ENCODE measurements around the gene CHD9.
"Not testable (repeated sequence)": the region's sequence is repeated elsewhere in the genome, so short reads cannot be mapped to it uniquely, and the experiment has no call there.

CHD9 gene

GRCh38 chr16:53131363-53132071, 76.7 kb downstream of the CHD9 start:
- DNase-seq (ENCODE audit: low read depth): peak; percentile 53

GRCh38 chr16:53132406-53132805, 77.6 kb downstream of the CHD9 start:
- DNase-seq (ENCODE audit: low read depth): no peak

DNA sequence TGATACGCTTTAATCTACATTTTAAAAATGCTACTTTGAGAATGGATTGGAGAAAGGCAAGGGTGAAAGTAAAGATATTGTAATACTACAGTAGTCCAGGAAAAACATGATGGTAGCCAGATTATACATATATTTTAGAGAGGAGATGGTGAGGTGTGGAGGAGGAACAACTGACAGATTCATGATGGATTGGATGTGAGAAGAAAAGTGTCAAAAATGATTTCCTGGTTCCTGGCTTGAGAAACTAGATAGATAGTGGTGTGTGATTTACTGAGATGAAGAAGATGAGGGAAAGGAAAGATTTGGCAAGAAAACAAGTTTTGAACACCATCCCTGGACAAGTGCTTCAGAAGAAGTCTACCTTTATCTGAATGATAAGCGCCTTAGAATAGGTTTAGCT, 80.5 kb downstream of the CHD9 start:
- no peak for DNase-seq (ENCODE audit: low read depth)

- no peak for DNase-seq (ENCODE audit: low read depth)
Measured at GRCh38 chr16:53142823-53143568, 88.2 kb downstream of the CHD9 start.

DNA sequence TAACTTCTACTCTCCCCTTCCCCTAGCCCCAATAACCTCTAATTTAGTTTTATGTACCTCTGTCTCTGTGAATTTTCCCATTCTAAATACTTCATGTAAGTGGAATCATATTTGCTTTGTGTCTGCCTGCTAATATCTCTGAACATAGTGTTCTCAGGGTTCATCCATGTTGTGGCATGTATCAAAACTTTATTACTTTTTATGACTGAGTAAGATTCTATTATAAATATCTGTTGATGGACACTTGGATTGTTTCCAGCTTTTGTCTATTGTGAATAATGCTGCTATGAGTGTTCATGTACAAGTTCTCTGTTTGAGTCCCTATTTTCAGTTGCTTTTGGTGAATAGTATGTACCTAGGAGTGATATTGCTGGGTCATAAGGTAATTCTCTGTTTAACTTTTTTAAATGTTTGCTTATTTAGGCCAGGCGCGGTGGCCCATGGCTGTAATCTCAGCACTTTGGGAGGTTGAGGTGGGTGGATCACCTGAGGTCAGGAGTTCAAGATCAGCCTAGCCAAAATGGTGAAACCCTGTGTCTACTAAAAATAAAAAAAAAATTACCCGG, 92.8 kb downstream of the CHD9 start:
- no peak for DNase-seq (ENCODE audit: low read depth)

DNA sequence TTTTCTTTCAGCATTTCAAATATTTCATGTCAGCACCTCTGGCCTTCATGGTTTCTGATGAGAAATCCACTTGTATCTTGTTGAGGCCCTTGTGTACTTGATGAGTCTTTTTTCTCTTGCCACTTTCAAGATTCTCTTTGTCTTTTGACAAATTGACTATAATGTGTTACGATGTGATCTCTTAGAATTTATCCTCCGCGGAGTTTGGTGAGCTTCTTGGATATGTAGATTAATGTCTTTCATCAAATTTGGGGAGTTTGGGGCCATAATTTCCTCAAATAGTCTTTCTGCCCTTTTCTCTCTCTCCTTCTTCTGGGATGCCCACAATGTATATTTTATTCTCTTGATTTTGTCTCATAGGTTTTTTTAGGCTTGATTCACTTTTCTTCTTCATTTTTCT, 96.0 kb downstream of the CHD9 start:
- no peak for DNase-seq (ENCODE audit: low read depth)

GRCh38 chr16:53152329-53152728, 97.5 kb downstream of the CHD9 start:
- DNase-seq (ENCODE audit: low read depth): no peak

DNA sequence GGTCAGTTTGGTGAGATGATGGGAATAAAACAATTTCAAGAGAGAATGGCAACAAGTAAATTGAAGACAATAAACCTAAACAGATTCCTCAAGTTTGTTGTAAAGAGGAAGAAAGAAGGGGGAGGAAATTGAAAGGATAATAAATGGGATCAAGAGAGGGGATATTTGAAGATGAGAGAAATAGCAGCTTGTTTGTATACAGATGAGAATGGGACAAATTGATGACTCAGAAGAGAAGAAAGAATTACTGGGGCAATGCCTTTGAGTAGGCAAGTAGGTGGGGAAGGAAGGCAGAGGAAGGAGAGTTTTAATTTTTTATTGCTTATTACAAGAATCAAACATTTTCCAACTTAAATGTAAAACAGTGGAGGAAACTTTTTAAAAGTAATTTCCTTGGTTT, 98.3 kb downstream of the CHD9 start:
- no peak for DNase-seq (ENCODE audit: low read depth)

DNA sequence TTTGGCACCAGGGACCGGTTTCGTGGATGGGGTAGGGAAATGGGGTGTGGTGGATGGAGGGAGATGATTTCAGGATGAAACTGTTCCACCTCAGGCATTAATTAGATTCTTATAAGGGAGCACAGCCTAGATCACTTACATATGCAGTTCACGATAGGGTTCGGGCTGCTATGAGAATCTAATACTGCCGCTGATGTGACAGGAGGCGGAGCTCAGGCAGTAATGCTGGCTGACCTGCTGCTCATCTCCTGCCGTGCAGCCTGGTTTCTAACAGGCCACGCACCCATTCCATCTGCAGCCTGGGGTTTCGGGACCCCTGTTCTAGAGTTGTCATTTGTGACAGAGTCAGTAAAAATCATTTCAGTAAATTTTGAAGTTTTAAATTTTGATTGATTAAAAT, 99.7 kb downstream of the CHD9 start:
- no peak for DNase-seq (ENCODE audit: low read depth)

GRCh38 chr16:53156516-53156915, 101.7 kb downstream of the CHD9 start:
- no peak for DNase-seq (ENCODE audit: low read depth)

DNA sequence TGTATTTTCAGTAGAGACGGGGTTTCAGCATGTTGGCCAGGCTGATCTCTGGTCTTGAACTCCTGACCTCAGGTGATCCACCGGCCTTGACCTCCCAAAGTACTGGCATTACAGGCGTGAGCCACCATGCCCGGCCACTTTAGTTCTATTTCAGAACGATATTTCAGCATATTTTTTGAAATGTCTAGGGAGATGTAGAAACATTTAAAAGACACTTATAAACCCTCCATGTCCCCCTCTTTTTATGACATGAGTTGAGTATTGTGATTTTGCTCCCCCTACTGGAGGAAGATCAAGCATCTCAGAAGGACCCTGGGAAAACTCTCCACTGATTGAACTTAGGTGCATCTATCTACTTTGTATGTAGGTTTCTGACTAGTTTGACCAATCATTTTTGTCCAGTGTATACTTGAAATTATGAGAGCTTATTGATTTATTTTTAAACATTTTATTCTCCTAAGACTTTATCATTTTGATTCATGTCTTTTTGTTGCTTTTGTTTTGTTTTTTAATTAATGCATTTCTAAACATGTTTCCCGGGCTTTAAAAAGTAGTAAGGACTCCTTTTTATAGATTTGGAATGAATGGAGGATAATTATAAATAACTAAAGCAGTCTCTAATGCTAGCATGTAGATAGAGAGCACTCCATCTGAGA, 105.1 kb downstream of the CHD9 start:
- DNase-seq (ENCODE audit: low read depth): no peak

GRCh38 chr16:53166099-53166498, 111.3 kb downstream of the CHD9 start:
- DNase-seq (ENCODE audit: low read depth): no peak

- no peak for DNase-seq (ENCODE audit: low read depth)
Measured at GRCh38 chr16:53168744-53169143, 114.0 kb downstream of the CHD9 start.

DNA sequence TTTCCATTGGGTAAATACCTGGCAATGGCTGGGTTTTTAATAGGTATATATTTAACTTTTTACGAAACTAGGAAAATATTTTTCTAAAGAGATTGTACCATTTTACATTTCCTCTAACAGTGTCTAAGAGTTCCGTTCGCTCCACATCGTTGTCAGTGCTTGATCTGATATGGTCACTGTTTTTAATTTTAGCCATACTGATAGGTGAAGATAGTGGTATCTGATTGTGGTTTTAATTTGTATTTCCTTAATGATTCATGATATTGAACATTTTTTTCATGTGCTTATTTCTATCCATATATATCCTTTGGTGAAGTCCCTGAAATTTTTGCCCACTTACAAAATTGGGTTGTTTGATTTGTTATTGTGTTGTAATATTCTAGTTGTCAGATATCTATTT, 117.7 kb downstream of the CHD9 start:
- no peak for DNase-seq (ENCODE audit: low read depth)

DNA sequence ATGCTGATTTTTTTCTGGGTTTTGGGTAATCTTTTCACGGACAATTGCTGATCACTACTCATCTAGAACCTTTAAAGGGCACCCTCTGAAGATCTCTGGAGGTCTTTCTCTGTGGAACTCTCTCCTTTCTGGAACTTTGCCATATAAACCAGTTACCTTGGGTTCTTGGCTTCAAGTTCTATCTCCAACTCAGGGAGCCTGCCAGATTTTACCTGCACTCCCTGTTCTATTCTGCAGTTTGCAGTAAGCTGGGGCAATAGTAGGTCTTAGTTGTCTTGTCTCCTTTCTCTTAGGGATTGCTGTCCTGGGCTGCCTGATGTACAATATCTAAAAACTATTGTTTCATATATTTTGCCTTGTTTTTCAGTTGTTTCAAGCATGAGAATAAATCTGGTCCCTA, 120.3 kb downstream of the CHD9 start:
- no peak for DNase-seq (ENCODE audit: low read depth)

GRCh38 chr16:53176434-53176833, 121.6 kb downstream of the CHD9 start:
- no peak for DNase-seq (ENCODE audit: low read depth)

- no peak for DNase-seq (ENCODE audit: low read depth)
Measured at GRCh38 chr16:53183442-53183841, 128.7 kb downstream of the CHD9 start.

DNA sequence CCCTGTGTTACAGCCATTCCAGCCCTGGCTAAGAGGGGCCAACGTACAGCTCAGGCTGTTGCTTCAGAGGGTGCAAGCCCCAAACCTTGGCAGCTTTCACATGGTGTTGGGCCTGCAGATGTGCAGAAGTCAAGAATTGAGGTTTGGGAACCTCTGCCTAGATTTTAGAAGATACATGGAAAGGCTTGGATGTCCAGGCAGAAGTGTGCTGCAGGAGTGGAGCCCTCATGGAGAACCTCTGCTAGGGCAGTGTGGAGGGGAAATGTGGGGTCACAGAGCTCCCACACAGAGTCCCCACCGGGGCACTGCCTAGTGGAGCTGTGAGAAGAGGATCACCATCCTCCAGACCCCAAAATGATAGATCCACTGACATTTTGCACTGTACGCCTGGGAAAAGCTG, 130.9 kb downstream of the CHD9 start:
- DNase-seq (ENCODE audit: low read depth): not testable (repeated sequence)

- no peak for DNase-seq (ENCODE audit: low read depth)
Measured at GRCh38 chr16:53187775-53188174, 133.0 kb downstream of the CHD9 start.

DNA sequence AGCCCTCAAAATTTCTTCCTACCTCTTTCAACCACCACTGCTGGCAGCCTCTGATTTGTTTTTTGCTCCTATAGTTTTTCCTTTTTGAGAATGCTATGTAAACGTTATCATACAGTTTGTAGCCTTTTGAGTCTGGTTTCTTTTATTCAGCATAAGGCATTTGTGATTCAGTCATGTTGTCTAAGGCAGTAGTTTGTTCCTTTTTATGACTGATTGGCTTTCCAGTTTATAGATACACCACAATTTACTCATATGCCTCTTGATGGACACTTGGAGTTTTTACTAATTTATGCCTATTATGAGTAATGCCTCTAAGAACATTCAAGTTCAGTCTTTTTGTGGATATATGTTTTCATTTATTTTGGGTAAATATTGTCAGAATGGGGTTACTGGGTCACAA, 136.6 kb downstream of the CHD9 start:
- no peak for DNase-seq (ENCODE audit: low read depth)

GRCh38 chr16:53198933-53199332, 144.1 kb downstream of the CHD9 start:
- DNase-seq (ENCODE audit: low read depth): no peak

- no peak for DNase-seq (ENCODE audit: low read depth)
Measured at GRCh38 chr16:53201900-53202299, 147.1 kb downstream of the CHD9 start.

DNA sequence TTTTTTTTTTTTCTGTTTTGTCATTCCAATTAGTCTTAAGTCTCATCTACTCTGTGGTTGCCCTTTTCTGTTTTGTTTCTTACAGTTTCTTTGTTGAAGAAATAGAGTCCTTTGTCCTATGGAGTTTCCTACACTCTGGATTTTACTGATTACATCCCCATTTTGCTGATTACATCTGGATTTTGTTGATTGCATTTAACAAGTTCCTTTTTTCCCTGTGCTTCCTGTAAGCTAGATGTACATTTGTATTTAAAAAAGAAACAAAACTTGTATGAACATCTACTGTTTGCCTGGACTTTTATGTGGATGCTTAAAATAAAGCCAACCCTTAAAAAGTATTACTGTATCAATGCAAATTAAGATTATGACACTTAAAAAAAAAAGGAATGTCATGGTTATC, 147.6 kb downstream of the CHD9 start:
- no peak for DNase-seq (ENCODE audit: low read depth)
